22Rv1 (cell line): Measurements from ENCODE around the gene CAMK1D.

Source experiments
- H3K27ac ChIP-seq: fragments of 450-650 bp; 2 replicates; pipeline ENCODE4 v1.5.1; 2017
- CTCF ChIP-seq: fragments of 450-650 bp; IDR thresholded peaks from 2 replicates; pipeline ENCODE4 v1.5.1; 2017; ENCODE audit warnings: mild to moderate bottlenecking
- ZFX ChIP-seq: fragments of 450-650 bp; IDR thresholded peaks from 2 replicates; pipeline ENCODE4 v1.6.1; 2017; ENCODE audit warnings: antibody characterized with exemption, borderline replicate concordance

The CAMK1D gene

GRCh38 chr10:12697764-12698163, 348.4 kb downstream of the CAMK1D start:
- TF ChIP-seq CTCF, result no peak
- no peak overlapping the region for H3K27ac ChIP-seq

- H3K27ac ChIP-seq, result no peak overlapping the region
- TF ChIP-seq CTCF (no peak), ZFX (no peak)
Observed at GRCh38 chr10:12699258-12699700, 349.9 kb downstream of the CAMK1D start.

GRCh38 chr10:12699781-12700556, 350.6 kb downstream of the CAMK1D start:
- TF ChIP-seq ZFX (no peak), CTCF (no peak)
- no peak overlapping the region for H3K27ac ChIP-seq

- H3K27ac ChIP-seq, result no peak overlapping the region
- TF ChIP-seq ZFX (no peak), CTCF (no peak)
Observed at GRCh38 chr10:12700557-12700874, 351.2 kb downstream of the CAMK1D start.

- TF ChIP-seq ZFX (no peak), CTCF (no peak)
- H3K27ac ChIP-seq, result no peak overlapping the region
Observed at GRCh38 chr10:12701696-12702095, 352.3 kb downstream of the CAMK1D start.

- H3K27ac ChIP-seq, result no peak overlapping the region
- TF ChIP-seq ZFX (no peak), CTCF (no peak)
Observed at GRCh38 chr10:12702215-12702770, 352.9 kb downstream of the CAMK1D start.

GRCh38 chr10:12703126-12703525, 353.8 kb downstream of the CAMK1D start:
- no peak overlapping the region for H3K27ac ChIP-seq
- TF ChIP-seq CTCF (no peak), ZFX (no peak)
